SK-N-SH (cell line): ENCODE results near the gene TAS2R42.

ENCODE experiments used
- EP300 ChIP-seq, 2 experiments: IDR thresholded peaks; 2 replicates each; pipeline versions ENCODE4 v1.4.0 to v1.6.1; 2012; ENCODE audit warnings: borderline replicate concordance in 1 of 2, low read depth in 1 of 2, low read length in 1 of 2
- GABPA ChIP-seq: IDR thresholded peaks from 2 replicates; pipeline ENCODE4 v1.4.0; 2012; ENCODE audit warnings: low read depth, mild to moderate bottlenecking
- TF ChIP-seq, protein P1 (sequence below): fragments of 200-600 bp; sonication (generic); IDR thresholded peaks from 2 replicates; pipeline ENCODE4 v1.6.1; 2017; ENCODE audit warnings: antibody characterized with exemption, mild to moderate bottlenecking, moderate library complexity

DNA sequence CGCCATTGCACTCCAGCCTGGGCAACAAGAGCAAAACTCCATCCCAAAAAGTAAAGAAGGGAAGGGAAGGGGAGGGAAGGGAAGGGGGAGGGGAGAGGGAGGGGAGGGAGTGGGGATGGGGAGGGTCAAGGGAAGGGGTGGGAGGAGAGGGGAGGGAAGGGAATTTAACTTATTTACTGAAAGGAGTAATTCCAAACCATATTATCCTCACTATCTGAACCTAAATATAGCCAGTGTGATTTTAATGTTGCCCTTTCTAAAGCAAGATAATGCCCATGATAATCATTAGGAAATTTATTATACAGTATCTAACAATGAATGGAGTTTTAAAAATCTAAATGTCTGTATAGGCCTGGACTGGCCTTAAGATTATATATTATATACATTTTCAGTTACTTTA lies 8.5 kb downstream of the TAS2R42 start:
- TF ChIP-seq GABPA (no peak), EP300 (IDR thresholded peaks at IDR 0.05; ENCODE audit: borderline replicate concordance in 1 of 2, low read depth in 1 of 2, low read length in 1 of 2) (no peak)
- TF ChIP-seq, protein P1, sequence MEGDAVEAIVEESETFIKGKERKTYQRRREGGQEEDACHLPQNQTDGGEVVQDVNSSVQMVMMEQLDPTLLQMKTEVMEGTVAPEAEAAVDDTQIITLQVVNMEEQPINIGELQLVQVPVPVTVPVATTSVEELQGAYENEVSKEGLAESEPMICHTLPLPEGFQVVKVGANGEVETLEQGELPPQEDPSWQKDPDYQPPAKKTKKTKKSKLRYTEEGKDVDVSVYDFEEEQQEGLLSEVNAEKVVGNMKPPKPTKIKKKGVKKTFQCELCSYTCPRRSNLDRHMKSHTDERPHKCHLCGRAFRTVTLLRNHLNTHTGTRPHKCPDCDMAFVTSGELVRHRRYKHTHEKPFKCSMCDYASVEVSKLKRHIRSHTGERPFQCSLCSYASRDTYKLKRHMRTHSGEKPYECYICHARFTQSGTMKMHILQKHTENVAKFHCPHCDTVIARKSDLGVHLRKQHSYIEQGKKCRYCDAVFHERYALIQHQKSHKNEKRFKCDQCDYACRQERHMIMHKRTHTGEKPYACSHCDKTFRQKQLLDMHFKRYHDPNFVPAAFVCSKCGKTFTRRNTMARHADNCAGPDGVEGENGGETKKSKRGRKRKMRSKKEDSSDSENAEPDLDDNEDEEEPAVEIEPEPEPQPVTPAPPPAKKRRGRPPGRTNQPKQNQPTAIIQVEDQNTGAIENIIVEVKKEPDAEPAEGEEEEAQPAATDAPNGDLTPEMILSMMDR, result no peak
